KOPT-K1 (cell line): Measurements from ENCODE around the gene EEF1B2.
"Not testable (repeated sequence)": the region's sequence is repeated elsewhere in the genome, so short reads cannot be mapped to it uniquely, and the experiment has no call there.

Experiments
- H3K27ac ChIP-seq: fragments of 200-600 bp; sonication (generic); 2 replicates; pipeline ENCODE4 v1.5.1; 2016; ENCODE audit warnings: antibody characterized with exemption, mild to moderate bottlenecking, low read depth, low read length; ENCODE audit not compliant: poor library complexity, severe bottlenecking
- H3K36me3 ChIP-seq: fragments of 200-600 bp; sonication (generic); 2 replicates; pipeline ENCODE4 v1.5.1; 2017; ENCODE audit warnings: antibody characterized with exemption, mild to moderate bottlenecking, low read length, moderate library complexity; ENCODE audit not compliant: insufficient read depth
- H3K9me3 ChIP-seq: fragments of 200-600 bp; sonication (generic); 2 replicates; pipeline ENCODE4 v1.5.1; 2017; ENCODE audit warnings: antibody characterized with exemption, low read length, mild to moderate bottlenecking; ENCODE audit not compliant: insufficient read depth, poor library complexity, severe bottlenecking

The EEF1B2 gene

GRCh38 chr2:206157014-206157413 lies 2.7 kb upstream of the EEF1B2 start:
- H3K27ac ChIP-seq, H3K9me3 ChIP-seq: not testable (repeated sequence)
- H3K36me3 ChIP-seq, result peaks cover 41% of the 10 kb centered on the region

GRCh38 chr2:206158563-206159345 lies 941 bp upstream of the EEF1B2 start:
- Histone ChIP-seq H3K9me3 (no peaks in the 10 kb centered on the region), H3K36me3 (peaks cover 44% of the 10 kb centered on the region), H3K27ac (peak overlapping the region; percentile 79)

- H3K36me3 ChIP-seq, result peaks cover 56% of the 10 kb centered on the region
- H3K27ac ChIP-seq, result peak overlapping the region; percentile 79
- no peaks in the 10 kb centered on the region for H3K9me3 ChIP-seq
Observed at GRCh38 chr2:206160125-206160806, 571 bp downstream of the EEF1B2 start.

GRCh38 chr2:206160807-206161179 lies 1.1 kb downstream of the EEF1B2 start:
- H3K9me3 ChIP-seq, result no peaks in the 10 kb centered on the region
- H3K27ac ChIP-seq, result peak overlapping the region; percentile 79
- H3K36me3 ChIP-seq, result peaks cover 60% of the 10 kb centered on the region

GRCh38 chr2:206162401-206162800 lies 2.7 kb downstream of the EEF1B2 start:
- H3K27ac ChIP-seq, H3K9me3 ChIP-seq: not testable (repeated sequence)
- H3K36me3 ChIP-seq, result peaks cover 66% of the 10 kb centered on the region

- H3K36me3 ChIP-seq, result peaks cover 75% of the 10 kb centered on the region
Observed at GRCh38 chr2:206163251-206163880, 3.7 kb downstream of the EEF1B2 start.

GRCh38 chr2:206164261-206164862 lies 4.7 kb downstream of the EEF1B2 start:
- Histone ChIP-seq H3K9me3 (peaks cover 6% of the 10 kb centered on the region), H3K27ac (no peak overlapping the region), H3K36me3 (peaks cover 76% of the 10 kb centered on the region)

More at GRCh38 chr2:206163251-206163880, 3.7 kb downstream of the EEF1B2 start:
- Histone ChIP-seq H3K9me3 (peaks cover 6% of the 10 kb centered on the region), H3K27ac (no peak overlapping the region)

- H3K27ac ChIP-seq, result not testable (repeated sequence)
- H3K36me3 ChIP-seq, result peaks cover 47% of the 10 kb centered on the region
Observed at GRCh38 chr2:206168230-206168629, 8.5 kb downstream of the EEF1B2 start.

GRCh38 chr2:206171624-206172397 lies 12.1 kb downstream of the EEF1B2 start:
- not testable (repeated sequence) for H3K27ac ChIP-seq, H3K9me3 ChIP-seq
- peaks cover 13% of the 10 kb centered on the region; the same call in 1 of the 2 replicates for H3K36me3 ChIP-seq

More at GRCh38 chr2:206168230-206168629, 8.5 kb downstream of the EEF1B2 start:
- not testable (repeated sequence) for H3K9me3 ChIP-seq

GRCh38 chr2:206173147-206173546 lies 13.5 kb downstream of the EEF1B2 start:
- Histone ChIP-seq H3K27ac (no peak overlapping the region), H3K9me3 (no peaks in the 10 kb centered on the region), H3K36me3 (peaks cover 3% of the 10 kb centered on the region; the same call in 1 of the 2 replicates)

GRCh38 chr2:206176121-206176520 lies 16.4 kb downstream of the EEF1B2 start:
- Histone ChIP-seq H3K36me3 (no peaks in the 10 kb centered on the region), H3K9me3 (no peaks in the 10 kb centered on the region), H3K27ac (no peak overlapping the region)

- H3K36me3 ChIP-seq, result no peaks in the 10 kb centered on the region
- H3K9me3 ChIP-seq, result no peaks in the 10 kb centered on the region
- H3K27ac ChIP-seq, result no peak overlapping the region
Observed at GRCh38 chr2:206176901-206177300, 17.2 kb downstream of the EEF1B2 start.

- H3K36me3 ChIP-seq, H3K9me3 ChIP-seq, H3K27ac ChIP-seq: not testable (repeated sequence)
Observed at GRCh38 chr2:206181526-206181925, 21.8 kb downstream of the EEF1B2 start.

- no peaks in the 10 kb centered on the region for H3K9me3 ChIP-seq
- H3K36me3 ChIP-seq, result no peaks in the 10 kb centered on the region
- H3K27ac ChIP-seq, result no peak overlapping the region
Observed at GRCh38 chr2:206189691-206190090, 30.0 kb downstream of the EEF1B2 start.
